ENCODE results near the gene DMKN.
"Not testable (repeated sequence)": the region's sequence is repeated elsewhere in the genome, so short reads cannot be mapped to it uniquely, and the experiment has no call there.

DMKN gene

GRCh38 chr19:35461788-35462187 lies 51.7 kb downstream of the DMKN start:
- not testable (repeated sequence) for H2AK5ac ChIP-seq (ENCODE audit: low read length, severe bottlenecking); H3K18ac ChIP-seq (ENCODE audit: low read depth in 1 of 2, low read length in 2 of 2); H3K4me3 ChIP-seq (ENCODE audit: insufficient read depth in 1 of 2, low read depth in 1 of 2, low read length in 2 of 2); H4K91ac ChIP-seq (ENCODE audit: low read length); H3K79me1 ChIP-seq (replicated peaks; ENCODE audit: low read length, poor library complexity, severe bottlenecking); H2AFZ ChIP-seq (ENCODE audit: low read depth, low read length); H3K27ac ChIP-seq (ENCODE audit: low read length, poor library complexity, severe bottlenecking); H3K4ac ChIP-seq (ENCODE audit: low read depth in 1 of 2, low read length in 2 of 2); DNase-seq; H2BK120ac ChIP-seq (ENCODE audit: low read depth, low read length); H3K23ac ChIP-seq (ENCODE audit: low read length in 2 of 2); H3K36me3 ChIP-seq (ENCODE audit: control insufficient read depth in 1 of 2, insufficient read depth in 2 of 2, low read depth in 1 of 2, low read length in 2 of 2); H2BK15ac ChIP-seq (ENCODE audit: low read depth, poor library complexity, severe bottlenecking); H2BK5ac ChIP-seq (ENCODE audit: low read depth, low read length, poor library complexity, severe bottlenecking); H3K4me1 ChIP-seq (ENCODE audit: control insufficient read depth, insufficient read depth, low read depth, low read length); H4K8ac ChIP-seq (ENCODE audit: low read length); H3K9ac ChIP-seq (ENCODE audit: low read length); H3K4me2 ChIP-seq (ENCODE audit: low read length, poor library complexity, severe bottlenecking); H3K9me3 ChIP-seq (ENCODE audit: control insufficient read depth, low read length); H3K14ac ChIP-seq (ENCODE audit: low read length in 2 of 2); H2BK12ac ChIP-seq (ENCODE audit: low read length in 2 of 2)
- peaks cover 12 to 16% of the 10 kb centered on the region in 2 experiments for H3K27me3 ChIP-seq (ENCODE audit: control insufficient read depth in 1 of 2, insufficient read depth in 1 of 2, low read length in 2 of 2)

GRCh38 chr19:35461060-35461459 lies 52.4 kb downstream of the DMKN start:
- Histone ChIP-seq H3K4me3 (ENCODE audit: insufficient read depth in 1 of 2, low read depth in 1 of 2, low read length in 2 of 2) (no peak overlapping the region), H3K23ac (ENCODE audit: low read length in 2 of 2) (no peak overlapping the region), H3K27me3 (ENCODE audit: control insufficient read depth in 1 of 2, insufficient read depth in 1 of 2, low read length in 2 of 2) (peaks cover 6 to 16% of the 10 kb centered on the region in 2 experiments), H4K8ac (ENCODE audit: low read length) (no peak overlapping the region), H3K4ac (ENCODE audit: low read depth in 1 of 2, low read length in 2 of 2) (no peak overlapping the region), H4K91ac (ENCODE audit: low read length) (peak overlapping the region; percentile 14), H3K79me1 (replicated peaks; ENCODE audit: low read length, poor library complexity, severe bottlenecking) (no peaks in the 10 kb centered on the region), H2BK12ac (ENCODE audit: low read length in 2 of 2) (peak overlapping the region in 1 of 2 experiments; percentile 21), H3K18ac (ENCODE audit: low read depth in 1 of 2, low read length in 2 of 2) (no peak overlapping the region), H3K9ac (ENCODE audit: low read length) (no peak overlapping the region), H3K4me2 (ENCODE audit: low read length, poor library complexity, severe bottlenecking) (no peak overlapping the region), H2BK15ac (ENCODE audit: low read depth, poor library complexity, severe bottlenecking) (no peak overlapping the region), H2BK120ac (ENCODE audit: low read depth, low read length) (no peak overlapping the region), H3K4me1 (ENCODE audit: control insufficient read depth, insufficient read depth, low read depth, low read length) (peaks cover 7% of the 10 kb centered on the region), H3K27ac (ENCODE audit: low read length, poor library complexity, severe bottlenecking) (no peak overlapping the region), H3K36me3 (ENCODE audit: control insufficient read depth in 1 of 2, insufficient read depth in 2 of 2, low read depth in 1 of 2, low read length in 2 of 2) (no peaks in the 10 kb centered on the region), H2BK5ac (ENCODE audit: low read depth, low read length, poor library complexity, severe bottlenecking) (no peak overlapping the region), H2AFZ (ENCODE audit: low read depth, low read length) (no peak overlapping the region), H3K9me3 (ENCODE audit: control insufficient read depth, low read length) (no peaks in the 10 kb centered on the region), H3K14ac (ENCODE audit: low read length in 2 of 2) (no peak overlapping the region), H2AK5ac (ENCODE audit: low read length, severe bottlenecking) (no peak overlapping the region)
- 86% methylated on average over 9 of the region's 9 CpGs for WGBS
- no peak for DNase-seq

GRCh38 chr19:35460608-35461007 lies 52.8 kb downstream of the DMKN start:
- no peak overlapping the region for H3K18ac ChIP-seq (ENCODE audit: low read depth in 1 of 2, low read length in 2 of 2)
- no peak overlapping the region for H2AFZ ChIP-seq (ENCODE audit: low read depth, low read length)
- H3K23ac ChIP-seq (ENCODE audit: low read length in 2 of 2): no peak overlapping the region
- no peaks in the 10 kb centered on the region for H3K79me1 ChIP-seq (replicated peaks; ENCODE audit: low read length, poor library complexity, severe bottlenecking)
- no peak overlapping the region for H3K4ac ChIP-seq (ENCODE audit: low read depth in 1 of 2, low read length in 2 of 2)
- no peak overlapping the region for H2BK120ac ChIP-seq (ENCODE audit: low read depth, low read length)
- H3K27ac ChIP-seq (ENCODE audit: low read length, poor library complexity, severe bottlenecking): no peak overlapping the region
- H3K9me3 ChIP-seq (ENCODE audit: control insufficient read depth, low read length): no peaks in the 10 kb centered on the region
- H2AK5ac ChIP-seq (ENCODE audit: low read length, severe bottlenecking): no peak overlapping the region
- H3K27me3 ChIP-seq (ENCODE audit: control insufficient read depth in 1 of 2, insufficient read depth in 1 of 2, low read length in 2 of 2): peaks cover 6 to 16% of the 10 kb centered on the region in 2 experiments
- no peak overlapping the region for H2BK12ac ChIP-seq (ENCODE audit: low read length in 2 of 2)
- no peaks in the 10 kb centered on the region for H3K36me3 ChIP-seq (ENCODE audit: control insufficient read depth in 1 of 2, insufficient read depth in 2 of 2, low read depth in 1 of 2, low read length in 2 of 2)
- no peak overlapping the region for H2BK15ac ChIP-seq (ENCODE audit: low read depth, poor library complexity, severe bottlenecking)
- H4K91ac ChIP-seq (ENCODE audit: low read length): no peak overlapping the region
- no peak overlapping the region for H3K14ac ChIP-seq (ENCODE audit: low read length in 2 of 2)
- peak; percentile 52 for DNase-seq
- no peak overlapping the region for H3K9ac ChIP-seq (ENCODE audit: low read length)
- no peak overlapping the region for H3K4me3 ChIP-seq (ENCODE audit: insufficient read depth in 1 of 2, low read depth in 1 of 2, low read length in 2 of 2)
- 81% methylated on average over 7 of the region's 10 CpGs for WGBS
- no peak overlapping the region for H2BK5ac ChIP-seq (ENCODE audit: low read depth, low read length, poor library complexity, severe bottlenecking)
- no peak overlapping the region for H3K4me2 ChIP-seq (ENCODE audit: low read length, poor library complexity, severe bottlenecking)
- H4K8ac ChIP-seq (ENCODE audit: low read length): peak overlapping the region; percentile 2
- peaks cover 7% of the 10 kb centered on the region for H3K4me1 ChIP-seq (ENCODE audit: control insufficient read depth, insufficient read depth, low read depth, low read length)

GRCh38 chr19:35459414-35460082 lies 53.9 kb downstream of the DMKN start:
- Histone ChIP-seq H3K4me1 (ENCODE audit: control insufficient read depth, insufficient read depth, low read depth, low read length) (peaks cover 7% of the 10 kb centered on the region), H3K9ac (ENCODE audit: low read length) (no peak overlapping the region), H3K4me3 (ENCODE audit: insufficient read depth in 1 of 2, low read depth in 1 of 2, low read length in 2 of 2) (no peak overlapping the region), H4K8ac (ENCODE audit: low read length) (no peak overlapping the region), H3K14ac (ENCODE audit: low read length in 2 of 2) (no peak overlapping the region), H3K4ac (ENCODE audit: low read depth in 1 of 2, low read length in 2 of 2) (peak overlapping the region in 1 of 2 experiments; percentile 64), H3K18ac (ENCODE audit: low read depth in 1 of 2, low read length in 2 of 2) (peak overlapping the region in 1 of 2 experiments; percentile 49), H3K9me3 (ENCODE audit: control insufficient read depth, low read length) (no peaks in the 10 kb centered on the region), H3K27ac (ENCODE audit: low read length, poor library complexity, severe bottlenecking) (no peak overlapping the region), H2BK120ac (ENCODE audit: low read depth, low read length) (no peak overlapping the region), H2BK15ac (ENCODE audit: low read depth, poor library complexity, severe bottlenecking) (no peak overlapping the region), H2AK5ac (ENCODE audit: low read length, severe bottlenecking) (no peak overlapping the region), H3K4me2 (ENCODE audit: low read length, poor library complexity, severe bottlenecking) (no peak overlapping the region), H3K79me1 (replicated peaks; ENCODE audit: low read length, poor library complexity, severe bottlenecking) (no peaks in the 10 kb centered on the region), H3K23ac (ENCODE audit: low read length in 2 of 2) (no peak overlapping the region), H2BK5ac (ENCODE audit: low read depth, low read length, poor library complexity, severe bottlenecking) (no peak overlapping the region), H2AFZ (ENCODE audit: low read depth, low read length) (no peak overlapping the region), H3K27me3 (ENCODE audit: control insufficient read depth in 1 of 2, insufficient read depth in 1 of 2, low read length in 2 of 2) (peaks cover 1 to 16% of the 10 kb centered on the region in 2 experiments), H4K91ac (ENCODE audit: low read length) (no peak overlapping the region), H2BK12ac (ENCODE audit: low read length in 2 of 2) (no peak overlapping the region), H3K36me3 (ENCODE audit: control insufficient read depth in 1 of 2, insufficient read depth in 2 of 2, low read depth in 1 of 2, low read length in 2 of 2) (no peaks in the 10 kb centered on the region)
- 54% methylated on average over 14 of the region's 14 CpGs for WGBS
- DNase-seq: peak; percentile 64
